GM13977 (cell line): ENCODE results near the gene CRYL1.

Source experiments
- DNase-seq: peaks from one replicate; pipeline ENCODE4 v3.0.0; 2012; ENCODE audit warnings: low spot score
- CTCF ChIP-seq: IDR thresholded peaks from 2 replicates; pipeline ENCODE4 v1.5.1; 2012; ENCODE audit warnings: mild to moderate bottlenecking, control low read depth; ENCODE audit not compliant: insufficient read depth; ENCODE audit errors: extremely low read depth, missing control alignments
- in situ Hi-C: fragments of 300-500 bp; cut with MboI; formaldehyde crosslinking; loops from one replicate; pipeline ENCODE4 v1.12.0; 2022; ENCODE audit warnings: low sequenced_read_pairs, low pct_unique_long_range_greater_than_20kb, mixed read lengths, inconsistent platforms; ENCODE audit not compliant: unreplicated experiment

Gene CRYL1

GRCh38 chr13:20456737-20457136 lies 68.9 kb downstream of the CRYL1 start:
- DNase-seq, result no peak
- no peak for TF ChIP-seq CTCF
- in situ Hi-C loops, result no loop called here

- no peak for DNase-seq
- in situ Hi-C loops, result no loop called here
- no peak for TF ChIP-seq CTCF
Observed at GRCh38 chr13:20451397-20451796, 74.3 kb downstream of the CRYL1 start.

- in situ Hi-C loops, result no loop called here
- no peak for TF ChIP-seq CTCF
- no peak for DNase-seq
Observed at GRCh38 chr13:20448470-20448869, 77.2 kb downstream of the CRYL1 start.

- no peak for TF ChIP-seq CTCF
- no peak for DNase-seq
- in situ Hi-C loops, result no loop called here
Observed at GRCh38 chr13:20446900-20447299, 78.8 kb downstream of the CRYL1 start.

GRCh38 chr13:20446405-20446804 lies 79.3 kb downstream of the CRYL1 start:
- in situ Hi-C loops, result no loop called here
- no peak for DNase-seq
- TF ChIP-seq CTCF, result no peak

GRCh38 chr13:20442798-20443381 lies 82.8 kb downstream of the CRYL1 start:
- DNase-seq, result no peak
- no peak for TF ChIP-seq CTCF
- in situ Hi-C loops, result no loop called here

- TF ChIP-seq CTCF, result no peak
- DNase-seq, result no peak
- in situ Hi-C loops, result no loop called here
Observed at GRCh38 chr13:20442375-20442774, 83.3 kb downstream of the CRYL1 start.
